Mesodermal cell (in vitro differentiated cells): ENCODE results near the gene NOL4L.
A peak's percentile ranks its signal among the peaks of the same experiment; 100 is the strongest.

ENCODE experiments used
- H3K27ac ChIP-seq: 2 replicates; pipeline ENCODE4 v1.7.0; 2013; ENCODE audit warnings: mild to moderate bottlenecking, low read depth, low read length, moderate library complexity; ENCODE audit not compliant: severe bottlenecking
- H3K36me3 ChIP-seq: 2 replicates; pipeline ENCODE4 v1.7.1; 2013; ENCODE audit warnings: mild to moderate bottlenecking, low read length, moderate library complexity; ENCODE audit not compliant: control insufficient read depth, insufficient read depth
- H3K4me1 ChIP-seq: one replicate; pipeline ENCODE4 v1.7.1; 2013; ENCODE audit warnings: mild to moderate bottlenecking, low read length; ENCODE audit not compliant: insufficient read depth, control insufficient read depth, poor library complexity, severe bottlenecking
- H3K4me3 ChIP-seq: 2 replicates; pipeline ENCODE4 v1.7.0; 2013; ENCODE audit warnings: low read length, control low read depth, mild to moderate bottlenecking; ENCODE audit not compliant: insufficient read depth, poor library complexity, severe bottlenecking; ENCODE audit errors: extremely low read depth
- H3K9me3 ChIP-seq: 2 replicates; pipeline ENCODE4 v1.7.1; 2013; ENCODE audit warnings: mild to moderate bottlenecking, low read length, moderate library complexity; ENCODE audit not compliant: control insufficient read depth
- WGBS, 2 experiments: methylation state at CpG; one replicate each; pipeline ENCODE4 v1.1.5; 2013; ENCODE audit warnings: missing lambda C conversion rate in 2 of 2; ENCODE audit not compliant: insufficient coverage in 2 of 2; 5-methylcytosine and 5-hydroxymethylcytosine counted together

The NOL4L gene

DNA sequence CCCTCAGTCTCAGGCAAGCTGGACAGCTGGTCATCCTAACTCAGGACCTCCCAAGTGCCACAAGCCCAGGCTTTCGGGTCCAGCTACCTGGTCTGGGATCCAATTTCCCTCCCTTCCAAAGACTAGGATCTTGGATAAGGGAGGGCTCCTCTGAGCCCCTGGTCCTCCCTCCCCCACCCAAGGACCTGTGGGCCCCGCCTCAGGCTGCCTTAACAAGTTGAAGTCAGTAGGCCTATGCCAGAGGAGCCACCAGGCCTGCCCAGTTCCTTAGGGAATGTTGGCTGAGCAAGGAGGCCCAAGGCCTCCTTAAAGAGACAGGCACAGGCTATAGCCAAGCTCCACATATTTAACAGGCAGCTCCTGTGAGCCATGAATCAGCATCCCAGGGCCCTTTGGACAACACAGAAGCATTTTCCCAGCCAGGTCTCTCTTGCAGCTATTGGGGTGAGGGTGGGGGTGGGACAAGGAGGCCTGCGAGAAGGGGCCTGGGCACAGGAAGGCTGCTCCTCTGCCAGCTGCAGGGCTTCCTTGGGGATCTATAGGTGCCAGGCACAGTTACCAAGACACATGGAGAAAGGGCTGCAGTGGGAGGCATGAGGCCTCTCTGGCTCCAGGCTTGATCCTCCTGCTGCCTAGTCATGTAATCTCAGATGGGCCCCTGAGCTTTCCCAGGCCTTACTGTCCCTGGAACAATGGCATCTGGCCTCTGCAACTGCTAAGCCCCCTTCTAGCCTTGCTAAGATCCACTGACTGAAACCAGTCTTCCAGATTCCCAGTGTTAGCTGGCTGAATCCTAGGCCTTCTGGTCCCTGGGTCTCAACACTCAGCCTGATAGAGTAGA, 27.4 kb upstream of the NOL4L start:
- 89 to 100% methylated on average over 2 to 3 of the region's 3 CpGs for WGBS, 2 experiments
- Histone ChIP-seq H3K36me3 (no peaks in the 10 kb centered on the region), H3K4me3 (no peak overlapping the region), H3K27ac (peak overlapping the region; percentile 61), H3K4me1 (no peaks in the 10 kb centered on the region), H3K9me3 (no peaks in the 10 kb centered on the region)

DNA sequence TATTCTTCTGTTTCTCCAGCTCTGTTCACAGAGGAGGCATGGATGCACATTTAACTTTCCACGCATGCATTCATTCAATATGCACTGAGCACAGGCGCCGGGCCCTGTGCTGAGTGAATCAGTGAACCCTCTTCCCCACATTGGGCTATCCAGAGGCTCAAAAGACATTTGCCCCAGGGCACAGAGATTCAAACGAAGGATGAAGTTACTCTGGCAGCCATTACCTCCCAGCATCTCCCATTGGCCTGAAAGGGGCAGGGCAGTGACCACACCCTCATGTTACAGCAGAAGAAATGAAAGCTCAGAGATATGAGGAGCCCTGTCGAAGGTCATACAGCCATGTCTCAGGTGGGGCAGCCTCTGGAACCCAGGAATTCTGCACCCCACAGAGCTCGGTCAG, 26.7 kb upstream of the NOL4L start:
- Histone ChIP-seq H3K27ac (no peak overlapping the region), H3K4me1 (no peaks in the 10 kb centered on the region), H3K9me3 (no peaks in the 10 kb centered on the region), H3K4me3 (no peak overlapping the region), H3K36me3 (no peaks in the 10 kb centered on the region)
- WGBS, 2 experiments, result 71 to 93% methylated on average over 5 to 6 of the region's 6 CpGs

DNA sequence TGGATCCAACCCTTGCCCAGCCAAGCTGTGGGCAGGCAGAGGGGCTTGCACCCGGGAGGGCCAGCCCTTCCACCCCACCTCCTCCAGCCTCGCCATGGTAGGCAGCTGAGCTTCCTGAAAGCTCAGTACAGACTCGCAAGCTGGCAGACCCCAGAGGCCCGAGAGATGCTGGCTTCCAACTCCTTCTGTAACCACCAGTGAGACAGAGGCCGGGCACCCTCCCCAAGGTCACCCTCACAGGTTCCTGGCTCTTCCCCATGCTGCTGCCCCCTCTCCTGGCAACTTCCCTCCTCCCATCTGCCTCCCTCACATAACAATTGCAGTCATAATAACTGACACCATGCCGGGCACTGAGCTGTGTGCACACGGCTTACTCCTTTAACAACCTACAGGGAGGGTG, 26.2 kb upstream of the NOL4L start:
- no peak overlapping the region for H3K4me3 ChIP-seq
- no peaks in the 10 kb centered on the region for H3K9me3 ChIP-seq
- H3K36me3 ChIP-seq, result no peaks in the 10 kb centered on the region
- H3K27ac ChIP-seq, result no peak overlapping the region
- 88 to 93% methylated on average over 2 to 4 of the region's 7 CpGs for WGBS, 2 experiments
- H3K4me1 ChIP-seq, result no peaks in the 10 kb centered on the region

DNA sequence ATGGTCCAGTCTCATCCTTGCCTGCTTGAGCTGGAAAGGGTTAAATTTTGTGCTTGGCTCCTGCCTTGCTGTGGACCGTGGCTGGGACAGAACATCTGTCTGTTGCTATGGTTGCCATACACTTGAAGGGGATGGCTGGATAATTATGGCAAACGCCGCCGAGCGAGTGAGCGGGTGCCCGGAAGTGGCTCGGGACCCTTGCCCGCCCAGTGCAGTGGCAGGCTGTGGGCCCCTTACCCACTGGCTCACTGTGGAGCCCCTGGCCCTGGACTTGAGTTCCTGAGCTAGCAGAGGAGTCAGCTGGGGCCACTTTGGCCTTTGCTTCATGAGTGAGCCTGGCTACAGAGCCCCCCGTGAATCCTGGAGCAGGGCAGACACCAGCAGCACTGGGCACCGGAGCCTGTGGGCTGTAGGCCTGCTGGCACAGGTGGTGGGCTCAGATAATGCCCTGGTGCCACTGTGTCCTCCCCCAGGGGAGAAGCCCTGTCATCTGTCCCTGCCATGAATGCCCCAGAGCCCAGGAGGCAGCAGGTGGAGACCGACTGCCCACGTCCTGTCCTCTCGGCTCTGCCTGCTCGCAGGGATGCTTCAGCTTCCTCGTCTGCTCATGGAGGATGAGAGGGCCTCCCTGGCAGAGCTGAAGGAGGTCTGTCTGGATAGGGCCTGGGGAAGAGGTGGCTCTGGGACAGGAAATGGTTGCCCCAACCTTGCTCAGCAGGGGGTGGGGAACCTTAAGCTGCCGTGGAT, 25.5 kb upstream of the NOL4L start:
- 79 to 82% methylated on average over 16 of the region's 17 CpGs for WGBS, 2 experiments
- H3K4me1 ChIP-seq, result no peaks in the 10 kb centered on the region
- no peaks in the 10 kb centered on the region for H3K9me3 ChIP-seq
- no peak overlapping the region for H3K27ac ChIP-seq
- H3K36me3 ChIP-seq, result no peaks in the 10 kb centered on the region
- H3K4me3 ChIP-seq, result no peak overlapping the region

DNA sequence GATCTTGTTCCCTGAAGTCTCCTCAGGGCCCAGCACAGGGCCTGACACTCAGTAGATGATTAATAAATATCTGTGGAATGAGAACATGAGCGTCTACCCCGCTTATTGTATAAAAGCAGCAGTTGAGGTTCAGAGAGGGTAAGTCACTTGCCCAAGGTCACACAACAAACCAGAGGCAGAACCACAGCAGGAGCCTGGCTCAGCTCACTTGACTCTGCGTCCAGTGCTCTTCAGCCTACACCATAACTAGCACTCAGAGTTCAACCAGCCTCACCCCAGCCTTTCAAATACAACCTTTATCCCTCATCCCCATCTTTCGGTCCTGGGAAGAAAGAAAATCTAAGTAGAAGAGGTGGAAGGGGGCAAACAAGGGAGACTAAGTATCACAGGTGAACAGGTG, 24.9 kb upstream of the NOL4L start:
- Histone ChIP-seq H3K36me3 (no peaks in the 10 kb centered on the region), H3K4me1 (no peaks in the 10 kb centered on the region)
- WGBS, 2 experiments, result 81 to 88% methylated on average over 2 to 3 of the region's 4 CpGs

DNA sequence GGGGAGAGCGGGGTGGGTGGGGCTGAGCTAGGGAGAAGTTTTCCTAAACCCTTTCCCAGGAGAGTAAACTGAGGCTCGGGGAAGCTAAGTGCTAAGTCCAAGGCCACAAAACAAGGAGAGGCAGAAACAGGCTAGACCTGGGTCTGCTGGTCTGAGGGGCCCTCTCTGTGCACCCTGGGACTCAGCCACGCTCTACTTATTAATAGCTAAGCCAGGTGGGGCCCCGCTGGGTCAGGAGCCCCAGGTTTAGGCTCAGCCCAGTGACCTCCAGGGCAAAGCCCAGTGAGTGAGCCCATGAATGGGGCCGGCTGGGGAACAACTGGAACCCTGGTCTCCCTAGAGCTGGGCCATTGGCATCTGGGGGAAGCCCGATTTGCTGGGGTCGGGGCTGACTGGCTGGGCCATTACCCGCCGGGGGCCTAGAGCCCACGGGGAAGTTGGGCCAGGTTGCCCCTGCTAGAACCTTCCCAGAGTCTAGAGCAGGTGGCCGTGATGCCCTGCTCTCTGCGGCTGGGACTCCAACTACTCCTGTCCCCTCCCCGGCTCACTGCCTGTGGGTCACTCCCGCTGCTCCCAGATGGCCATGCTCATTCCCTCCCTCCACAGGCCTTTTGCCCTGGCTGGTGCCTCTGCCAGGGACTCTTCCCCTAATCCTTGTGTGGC, 24.1 kb upstream of the NOL4L start:
- H3K36me3 ChIP-seq, result no peaks in the 10 kb centered on the region
- no peaks in the 10 kb centered on the region for H3K9me3 ChIP-seq
- no peak overlapping the region for H3K27ac ChIP-seq
- no peak overlapping the region for H3K4me3 ChIP-seq
- WGBS, 2 experiments, result 86% methylated on average over 12 to 14 of the region's 14 CpGs
- no peaks in the 10 kb centered on the region for H3K4me1 ChIP-seq

More for the DNA sequence above, 24.9 kb upstream of the NOL4L start:
- Histone ChIP-seq H3K4me3 (no peak overlapping the region), H3K9me3 (no peaks in the 10 kb centered on the region), H3K27ac (no peak overlapping the region)

DNA sequence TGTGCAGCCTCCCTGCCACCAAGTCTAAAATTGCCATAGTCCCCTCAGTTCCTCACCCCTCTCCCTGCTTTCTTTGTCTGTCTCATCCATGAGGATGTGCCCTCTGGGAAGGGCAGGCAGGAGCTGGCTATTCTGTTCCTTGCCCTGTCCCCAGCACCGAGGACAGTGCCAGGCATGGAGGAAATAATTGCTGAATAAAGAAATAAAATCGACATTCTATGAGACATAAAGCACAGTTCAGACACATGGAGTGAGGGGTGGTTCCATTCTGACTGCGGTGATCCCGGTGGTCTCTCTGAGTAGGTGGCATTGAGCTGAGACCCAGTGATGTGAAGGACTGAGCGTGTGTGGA, 23.5 kb upstream of the NOL4L start:
- H3K4me3 ChIP-seq, result no peak overlapping the region
- no peak overlapping the region for H3K27ac ChIP-seq
- 95 to 100% methylated on average over 5 of the region's 5 CpGs for WGBS, 2 experiments
- no peaks in the 10 kb centered on the region for H3K36me3 ChIP-seq
- no peaks in the 10 kb centered on the region for H3K9me3 ChIP-seq
- no peaks in the 10 kb centered on the region for H3K4me1 ChIP-seq

DNA sequence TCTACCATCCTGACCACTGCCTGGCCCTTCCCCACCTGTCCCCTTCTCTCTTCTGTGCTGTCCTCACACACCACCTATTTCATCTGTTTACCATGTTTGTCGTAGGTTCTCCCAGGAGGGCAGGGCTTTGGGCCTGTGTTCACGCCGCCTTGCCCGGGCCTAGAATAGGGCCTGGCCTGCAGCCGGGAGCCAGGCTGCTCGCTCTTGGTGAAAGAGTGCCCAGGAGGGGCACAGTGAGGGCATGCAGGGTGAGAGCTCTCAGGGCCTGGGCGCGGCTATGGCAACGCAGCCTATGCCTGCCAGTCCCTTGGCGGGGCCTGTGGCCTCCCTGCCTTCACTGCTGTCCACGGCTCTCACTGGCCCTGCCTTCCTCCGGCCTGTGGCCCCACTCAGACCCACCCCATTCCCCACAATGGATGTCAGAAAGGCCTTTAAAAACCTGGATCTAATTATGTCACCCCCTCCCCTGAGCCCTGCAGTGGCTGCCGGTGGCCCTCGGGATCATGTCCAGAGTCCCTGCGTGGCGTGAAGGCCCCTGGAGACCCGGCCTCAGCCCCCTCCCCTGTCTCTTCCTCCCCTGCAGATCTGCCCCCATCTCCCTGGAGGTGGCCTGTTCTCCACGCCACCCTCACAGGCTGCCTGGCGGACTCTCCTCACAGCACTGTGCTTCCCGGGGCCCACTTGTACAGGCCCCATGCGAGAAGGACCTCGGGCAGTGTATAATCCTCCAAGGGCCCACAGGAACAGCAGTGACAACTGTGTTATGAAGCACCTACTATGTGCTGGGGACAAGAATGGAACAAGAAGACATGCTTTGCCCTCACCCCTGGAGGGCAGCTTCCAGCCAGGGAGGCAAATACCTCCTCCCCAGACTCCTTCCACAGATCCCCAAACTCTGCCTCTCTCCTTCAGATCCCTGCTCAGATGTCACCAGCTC, 22.9 kb upstream of the NOL4L start:
- Histone ChIP-seq H3K27ac (no peak overlapping the region), H3K4me3 (no peak overlapping the region), H3K4me1 (no peaks in the 10 kb centered on the region), H3K36me3 (no peaks in the 10 kb centered on the region), H3K9me3 (no peaks in the 10 kb centered on the region)
- 90 to 95% methylated on average over 18 to 22 of the region's 22 CpGs for WGBS, 2 experiments

DNA sequence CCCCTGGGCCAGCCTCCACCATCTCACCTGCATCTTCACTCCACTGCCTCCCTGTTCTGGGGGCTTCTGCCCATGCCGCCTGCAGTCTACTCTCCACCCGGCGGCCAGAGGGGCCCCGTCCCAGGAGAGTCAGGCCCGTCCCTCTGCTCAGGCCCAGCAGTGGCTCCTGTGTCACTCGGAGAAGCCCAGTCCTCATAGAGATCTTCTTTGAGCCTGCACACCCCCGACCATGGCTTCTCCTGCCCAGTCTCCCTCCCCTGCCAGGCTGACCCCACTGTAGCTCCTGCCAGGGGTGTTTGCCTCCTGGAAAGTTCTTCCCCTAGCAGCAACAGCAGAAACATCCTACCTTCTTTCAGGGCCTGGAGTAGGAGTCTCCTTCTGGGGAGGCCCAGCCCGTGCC, 22.2 kb upstream of the NOL4L start:
- Histone ChIP-seq H3K9me3 (no peaks in the 10 kb centered on the region), H3K4me3 (no peak overlapping the region), H3K36me3 (no peaks in the 10 kb centered on the region), H3K4me1 (no peaks in the 10 kb centered on the region), H3K27ac (no peak overlapping the region)
- 89 to 92% methylated on average over 8 of the region's 8 CpGs for WGBS, 2 experiments

DNA sequence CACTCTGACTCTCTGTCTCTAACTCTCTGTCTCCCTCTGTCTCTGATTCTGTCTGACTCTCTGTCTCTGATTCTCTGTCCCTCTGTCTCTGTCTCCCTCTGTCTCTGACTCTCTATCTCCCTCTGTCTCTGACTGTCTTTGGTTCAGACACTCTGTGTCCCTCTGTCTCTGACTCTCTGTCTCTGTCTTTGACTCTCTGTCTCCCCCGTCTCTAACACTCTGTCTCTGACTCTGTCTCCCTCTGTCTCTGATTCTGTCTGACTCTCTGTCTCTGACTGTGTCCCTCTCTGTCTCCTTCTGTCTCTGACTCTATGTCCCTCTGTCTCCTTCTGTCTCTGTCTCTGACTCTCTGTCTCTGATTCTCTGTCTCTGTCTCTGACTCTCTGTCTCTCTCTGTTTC, 21.7 kb upstream of the NOL4L start:
- 89 to 94% methylated on average over 1 of the region's 1 CpG for WGBS, 2 experiments
- Histone ChIP-seq H3K9me3 (no peaks in the 10 kb centered on the region), H3K4me3 (no peak overlapping the region), H3K27ac (no peak overlapping the region), H3K36me3 (no peaks in the 10 kb centered on the region), H3K4me1 (no peaks in the 10 kb centered on the region)
